GM06990 (cell line): ENCODE results near the gene TTC8.

Source experiments
- DNase-seq: peaks from one replicate; pipeline ENCODE4 v3.0.0-alpha.2; 2011; ENCODE audit not compliant: insufficient read length; ENCODE audit errors: extremely low read depth
- H3K27me3 ChIP-seq: replicated peaks from 2 replicates; pipeline ENCODE4 v1.6.0; 2011; ENCODE audit warnings: low read length; ENCODE audit not compliant: control insufficient read depth, insufficient read depth
- H3K36me3 ChIP-seq: 2 replicates; pipeline ENCODE4 v1.5.1; 2011; ENCODE audit warnings: low read length; ENCODE audit not compliant: control insufficient read depth, insufficient read depth
- H3K4me3 ChIP-seq: replicated peaks from 2 replicates; pipeline ENCODE4 v1.5.1; 2011; ENCODE audit warnings: low read depth, mild to moderate bottlenecking, control low read depth, low read length
- CTCF ChIP-seq: IDR thresholded peaks from 2 replicates; pipeline ENCODE4 v1.5.1; 2011; ENCODE audit warnings: low read length, control low read depth, mild to moderate bottlenecking, inconsistent platforms; ENCODE audit not compliant: insufficient read depth, poor library complexity, severe bottlenecking

Gene TTC8

GRCh38 chr14:88791252-88791621 is 33.2 kb upstream of the TTC8 start:
- Histone ChIP-seq H3K27me3 (no peaks in the 10 kb centered on the region; the same call in none of the 2 replicates), H3K4me3 (no peak overlapping the region), H3K36me3 (no peaks in the 10 kb centered on the region)
- TF ChIP-seq CTCF, result no peak
- no peak for DNase-seq

GRCh38 chr14:88791629-88792472 is 32.6 kb upstream of the TTC8 start:
- H3K36me3 ChIP-seq, result no peaks in the 10 kb centered on the region
- no peak for TF ChIP-seq CTCF
- H3K27me3 ChIP-seq, result no peaks in the 10 kb centered on the region; the same call in none of the 2 replicates
- peak overlapping the region; percentile 70 for H3K4me3 ChIP-seq
- DNase-seq, result no peak

GRCh38 chr14:88792473-88793258 is 31.8 kb upstream of the TTC8 start, which contains the start of gene EML5:
EML5 (minus strand) TSS chr14:88792953; CDS start chr14:88792503, 450 bp downstream.
- DNase-seq, result peak; percentile 86
- peak; percentile 39 for TF ChIP-seq CTCF
- Histone ChIP-seq H3K4me3 (peak within 1 kb of the TSS; percentile 70), H3K27me3 (no peaks in the 10 kb centered on the region; the same call in none of the 2 replicates), H3K36me3 (no peaks in the 10 kb centered on the region)

GRCh38 chr14:88793259-88793625 is 31.2 kb upstream of the TTC8 start:
- Histone ChIP-seq H3K4me3 (peak overlapping the region; percentile 70), H3K27me3 (no peaks in the 10 kb centered on the region; the same call in none of the 2 replicates), H3K36me3 (no peaks in the 10 kb centered on the region)
- no peak for TF ChIP-seq CTCF
- no peak for DNase-seq

GRCh38 chr14:88798156-88798555 is 26.3 kb upstream of the TTC8 start:
- H3K4me3 ChIP-seq, result no peak overlapping the region
- no peaks in the 10 kb centered on the region for H3K36me3 ChIP-seq
- no peak for TF ChIP-seq CTCF
- no peak for DNase-seq
- H3K27me3 ChIP-seq, result no peaks in the 10 kb centered on the region; the same call in 1 of the 2 replicates
